Activated CD4-positive, alpha-beta T cell treated with anti-CD3 and anti-CD28 coated beads, Interleukin-2, amount 50 U/mL, for 24 hours (primary cell): ENCODE measurements around the gene OR2T29.
"Not testable (repeated sequence)": the region's sequence is repeated elsewhere in the genome, so short reads cannot be mapped to it uniquely, and the experiment has no call there.

Experiments
- DNase-seq, 2 donors: peaks; one replicate each; pipeline ENCODE4 v3.0.0-alpha.2; 2020; ENCODE audit warnings: low read depth in 1 of 2, low spot score in 1 of 2

Gene OR2T29, protein sequence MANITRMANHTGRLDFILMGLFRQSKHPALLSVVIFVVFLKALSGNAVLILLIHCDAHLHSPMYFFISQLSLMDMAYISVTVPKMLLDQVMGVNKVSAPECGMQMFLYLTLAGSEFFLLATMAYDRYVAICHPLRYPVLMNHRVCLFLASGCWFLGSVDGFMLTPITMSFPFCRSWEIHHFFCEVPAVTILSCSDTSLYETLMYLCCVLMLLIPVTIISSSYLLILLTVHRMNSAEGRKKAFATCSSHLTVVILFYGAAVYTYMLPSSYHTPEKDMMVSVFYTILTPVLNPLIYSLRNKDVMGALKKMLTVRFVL

DNA sequence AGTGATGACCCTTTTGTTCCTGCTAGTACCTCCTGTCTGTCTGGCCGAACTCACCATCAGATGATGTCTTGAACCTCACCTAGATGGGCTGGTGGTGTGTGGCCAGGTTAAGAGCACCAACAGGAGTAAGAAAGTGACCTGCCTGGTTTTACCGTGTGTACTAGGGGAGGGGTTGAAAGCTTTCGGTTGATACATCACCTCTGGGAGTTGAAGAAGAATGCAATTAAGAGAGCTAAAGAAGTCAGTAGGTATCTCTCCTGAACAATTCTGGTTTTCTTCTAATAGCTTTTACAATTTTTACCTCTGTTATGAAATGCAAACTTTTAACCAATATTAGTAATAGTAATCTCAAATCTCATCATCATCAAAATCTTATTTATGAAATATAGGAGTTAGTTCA, at the start of gene OR2T29:
OR2T29 (minus strand) TSS at position 101 of the 400 bp plus-strand sequence. CDS start 3,281 bp downstream, outside the sequence.
- not testable (repeated sequence) for DNase-seq

DNA sequence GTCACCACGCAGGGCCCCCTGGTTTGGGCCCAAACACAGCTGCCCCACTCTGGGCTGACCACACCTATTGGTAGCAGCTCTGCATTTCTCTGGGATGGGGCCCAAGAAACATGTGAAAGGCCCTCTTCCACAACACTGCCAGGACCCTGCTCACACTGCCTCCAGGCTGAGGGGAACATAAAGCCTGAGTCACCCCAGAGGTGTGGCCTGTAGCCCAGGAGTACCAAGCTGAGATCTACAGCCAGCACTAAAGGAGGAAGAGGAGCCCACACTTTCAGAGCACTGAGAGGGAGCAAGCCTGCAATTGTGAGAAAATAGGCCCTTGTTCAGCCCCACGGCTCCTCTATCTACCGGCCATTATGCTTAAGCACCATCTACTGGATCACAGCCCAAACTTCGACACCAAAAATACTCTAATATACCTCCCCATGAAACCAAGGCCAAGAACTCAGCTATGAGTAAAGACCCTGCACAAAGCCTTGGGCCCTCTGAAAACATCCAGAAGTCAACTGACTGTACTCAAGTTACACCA, 49.4 kb upstream of the OR2T29 start:
- DNase-seq: peak in 1 of 2 donors; percentile 4

GRCh38 chr1:248610301-248610700, 47.7 kb upstream of the OR2T29 start:
- no peak for DNase-seq

GRCh38 chr1:248599396-248599795, 36.8 kb upstream of the OR2T29 start:
- no peak for DNase-seq

- DNase-seq: no peak
Observed at GRCh38 chr1:248597589-248597988, 35.0 kb upstream of the OR2T29 start, which contains the start of gene OR2T10. Gene OR2T10, minus strand, starts transcription at chr1:248597700. Its CDS starts 3,932 bp downstream, at chr1:248593768.

DNA sequence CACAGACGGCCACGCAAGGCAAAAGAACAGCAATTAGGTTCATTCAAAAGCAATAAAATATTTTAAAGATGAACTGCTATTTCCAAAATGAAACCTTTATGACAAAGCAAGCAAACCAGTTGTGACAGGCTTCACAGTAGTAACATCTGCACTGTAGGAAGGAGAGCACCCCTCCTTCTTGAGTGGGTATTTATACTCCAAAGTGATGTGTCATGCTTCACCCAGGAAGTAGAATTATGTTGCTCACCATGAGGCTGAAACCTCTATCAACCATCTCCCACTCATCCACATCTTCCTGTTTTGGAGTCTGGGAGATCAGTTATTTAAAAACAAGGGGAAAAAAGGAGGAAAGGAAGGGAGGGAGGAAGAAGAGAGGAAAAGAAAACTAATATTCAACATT, 34.0 kb upstream of the OR2T29 start:
- no peak for DNase-seq

GRCh38 chr1:248593226-248593625, 30.7 kb upstream of the OR2T29 start:
- no peak for DNase-seq

GRCh38 chr1:248592655-248593054, 30.1 kb upstream of the OR2T29 start:
- no peak for DNase-seq

DNA sequence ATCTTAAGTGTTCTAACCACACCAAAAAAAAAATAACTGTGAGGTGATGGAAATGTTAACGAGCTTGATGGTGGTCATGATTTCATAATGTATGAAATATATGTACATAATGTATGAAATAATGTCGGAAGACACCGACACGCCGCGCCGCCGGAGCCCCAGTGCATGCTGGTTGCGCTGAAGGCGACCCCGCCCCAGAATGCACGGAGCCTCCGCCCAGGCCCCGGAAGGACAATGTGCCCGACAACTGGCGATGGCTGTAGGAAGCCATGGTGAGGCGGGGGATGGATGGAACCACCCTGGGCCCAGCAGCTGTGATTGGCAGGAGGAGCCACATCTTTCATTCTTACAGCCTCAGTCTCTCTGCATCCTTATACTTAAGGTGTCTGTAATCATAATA, 27.5 kb upstream of the OR2T29 start:
- no peak for DNase-seq

- no peak for DNase-seq
Observed at GRCh38 chr1:248589334-248589733, 26.8 kb upstream of the OR2T29 start.

- no peak for DNase-seq
Observed at GRCh38 chr1:248585266-248585665, 22.7 kb upstream of the OR2T29 start.

DNA sequence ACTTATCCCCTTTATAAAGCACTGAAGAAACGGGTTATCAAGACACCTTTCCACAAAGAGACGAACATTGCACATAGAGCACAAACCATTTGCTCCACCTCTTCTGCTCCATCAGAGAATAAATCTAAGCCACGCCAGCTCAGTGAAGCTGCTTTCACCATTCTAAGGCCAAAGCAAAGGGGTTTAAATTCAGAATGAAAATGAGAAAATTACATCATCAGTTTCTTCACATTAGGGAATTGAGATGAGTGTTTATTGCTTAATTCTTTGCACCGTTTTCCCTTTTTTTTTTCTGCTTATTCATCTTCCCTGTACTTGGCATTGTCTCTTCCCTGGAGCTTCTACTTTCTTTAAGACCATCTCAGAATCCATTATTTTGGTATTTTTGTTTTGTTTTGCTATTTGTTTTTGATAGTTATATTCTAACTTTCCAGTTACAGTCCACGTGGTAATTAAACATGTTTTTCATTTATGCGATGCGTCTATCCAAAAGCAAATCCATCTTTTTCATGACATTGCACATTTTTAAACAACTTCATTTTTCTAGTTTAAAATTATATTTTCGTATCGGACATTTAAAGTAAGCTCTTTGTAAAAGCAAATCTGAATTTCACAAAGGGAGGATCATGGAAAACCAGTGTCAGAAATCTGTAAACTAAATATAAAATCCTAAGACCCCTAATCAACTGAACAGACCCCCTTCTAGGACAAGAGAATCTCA, 13.8 kb upstream of the OR2T29 start:
- no peak for DNase-seq

GRCh38 chr1:248574657-248575056, 12.1 kb upstream of the OR2T29 start, which contains the start of gene OR2T34:
Gene OR2T34, minus strand, starts transcription at chr1:248574757. Its CDS starts 0 bp downstream, at chr1:248574757.
- not testable (repeated sequence) for DNase-seq

- not testable (repeated sequence) for DNase-seq
Observed at GRCh38 chr1:248573856-248574255, 11.3 kb upstream of the OR2T29 start.

DNA sequence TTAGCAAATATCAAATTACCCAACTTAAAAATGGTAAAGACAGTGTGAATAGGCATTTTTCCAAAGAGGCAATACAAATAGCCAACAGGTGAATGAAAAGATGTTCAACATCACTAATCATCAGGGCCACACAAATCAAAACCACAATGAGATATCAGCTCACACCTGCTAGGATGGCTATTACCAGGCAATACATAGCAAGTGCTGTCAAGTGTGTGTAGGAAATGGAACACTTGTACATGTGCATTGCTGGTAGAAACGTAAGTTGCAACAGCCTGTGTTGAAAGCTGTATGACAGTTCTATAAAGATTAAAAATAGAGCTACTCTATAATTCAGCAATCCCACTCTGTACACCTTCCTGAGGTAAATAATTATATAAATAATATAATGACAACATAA, 9.5 kb upstream of the OR2T29 start:
- not testable (repeated sequence) for DNase-seq

DNA sequence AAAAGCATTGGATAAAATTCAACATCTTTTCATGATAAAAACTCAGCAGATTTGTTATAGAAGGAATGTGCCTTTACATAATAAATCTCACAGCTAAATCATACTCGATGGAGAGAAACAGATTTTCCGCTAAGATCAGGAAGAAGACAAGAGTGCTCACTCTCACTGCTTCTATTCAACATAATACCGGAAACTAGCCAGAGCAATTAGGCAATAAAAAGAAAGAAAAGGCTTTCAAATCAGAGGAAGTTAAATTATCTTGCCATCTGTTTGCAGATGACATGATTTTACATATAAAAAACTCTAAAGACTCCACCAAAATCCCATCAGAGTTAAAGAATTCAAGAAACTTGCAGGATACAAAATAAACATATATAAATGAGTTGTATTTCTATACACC, 8.2 kb upstream of the OR2T29 start:
- not testable (repeated sequence) for DNase-seq

DNA sequence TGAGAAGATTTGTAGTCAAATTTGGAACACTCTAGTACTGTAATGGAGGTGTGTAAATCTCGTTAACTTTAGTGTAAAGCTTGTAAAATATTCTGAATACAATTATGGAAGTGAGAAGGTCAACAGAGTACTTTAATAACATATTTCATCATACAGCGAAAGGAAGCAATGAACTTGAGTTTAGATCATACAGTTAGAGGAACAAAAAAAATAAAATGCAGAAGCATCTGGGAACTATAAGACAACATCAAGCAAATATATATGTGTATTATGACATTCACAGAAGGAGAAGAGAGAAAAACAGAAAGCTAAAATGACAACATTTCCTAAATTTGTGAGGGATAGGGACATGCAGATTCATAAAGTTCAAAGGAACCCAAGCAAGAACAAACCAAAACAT, 6.5 kb upstream of the OR2T29 start:
- not testable (repeated sequence) for DNase-seq

GRCh38 chr1:248565530-248566373, 3.2 kb upstream of the OR2T29 start:
- not testable (repeated sequence) for DNase-seq

DNA sequence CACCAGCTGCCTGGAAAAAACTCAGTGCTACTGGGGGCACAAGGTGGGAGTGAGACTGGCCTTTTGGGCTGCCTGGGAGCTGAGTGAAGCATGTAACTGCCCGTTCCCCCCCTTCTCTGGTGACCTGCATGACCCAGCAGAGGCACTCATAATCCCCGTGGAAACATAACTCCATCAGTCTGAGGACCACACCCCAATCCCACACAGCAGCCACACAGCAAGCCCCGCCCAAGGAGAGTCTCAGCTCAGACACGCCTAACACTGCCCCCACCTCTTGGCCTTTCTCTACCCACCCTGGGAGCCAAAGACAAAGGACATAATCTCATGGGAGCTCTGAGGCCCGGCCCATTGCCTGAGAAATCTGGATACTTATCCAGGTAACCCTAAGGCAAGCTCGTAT, 11.5 kb downstream of the OR2T29 start:
- DNase-seq: not testable (repeated sequence)

GRCh38 chr1:248547383-248547782, 15.2 kb downstream of the OR2T29 start:
- not testable (repeated sequence) for DNase-seq

- not testable (repeated sequence) for DNase-seq
Observed at GRCh38 chr1:248537449-248537848, 25.1 kb downstream of the OR2T29 start.
